ENCODE results near the gene SELP.

Gene SELP

GRCh38 chr1:169574336-169574735 is 55.6 kb downstream of the SELP start:
- no peak for DNase-seq

- DNase-seq: no peak
These were observed 57.7 kb downstream of the SELP start for GRCh38 chr1:169572187-169572586.

- no peak for DNase-seq
These were observed 58.5 kb downstream of the SELP start for GRCh38 chr1:169571450-169571849.

- DNase-seq: no peak
These were observed 59.8 kb downstream of the SELP start for GRCh38 chr1:169570172-169570574.

- no peak for DNase-seq
These were observed 61.4 kb downstream of the SELP start for GRCh38 chr1:169568497-169568896.

- no peak for DNase-seq
These were observed 64.3 kb downstream of the SELP start for GRCh38 chr1:169565335-169566271.

- no peak for DNase-seq
These were observed 66.3 kb downstream of the SELP start for GRCh38 chr1:169563650-169564049.

- no peak for DNase-seq
These were observed 66.8 kb downstream of the SELP start for GRCh38 chr1:169563019-169563615.

- no peak for DNase-seq
These were observed 68.2 kb downstream of the SELP start for GRCh38 chr1:169561692-169562091.

GRCh38 chr1:169557131-169557530 is 72.8 kb downstream of the SELP start:
- no peak for DNase-seq

GRCh38 chr1:169550294-169550693 is 79.6 kb downstream of the SELP start:
- DNase-seq: peak; percentile 56 to 69

GRCh38 chr1:169548282-169548681 is 81.6 kb downstream of the SELP start:
- DNase-seq: no peak

GRCh38 chr1:169546087-169546995 is 83.6 kb downstream of the SELP start:
- DNase-seq: peak; percentile 65 to 69

GRCh38 chr1:169545472-169545871 is 84.5 kb downstream of the SELP start:
- no peak for DNase-seq

- no peak for DNase-seq
These were observed 90.7 kb downstream of the SELP start for GRCh38 chr1:169538998-169539871.
